NOMO-1 treated with dmso at 0.1 percent for 144 hours (cell line): ENCODE results near the gene TMPRSS6.

Experiments used
- DNase-seq: peaks from one replicate; lab custom pipeline; 2025; ENCODE audit not compliant: unreplicated experiment; lab: John Stamatoyannopoulos, UW

The TMPRSS6 gene

GRCh38 chr22:37109242-37109917, at the start of gene TMPRSS6:
Gene TMPRSS6 (minus strand): TSS chr22:37109713. CDS start chr22:37103417, 6,296 bp downstream.
- no peak for DNase-seq

GRCh38 chr22:37158963-37159290, 49.4 kb upstream of the TMPRSS6 start:
- no peak for DNase-seq

- no peak for DNase-seq
Measured at GRCh38 chr22:37157516-37158285, 48.2 kb upstream of the TMPRSS6 start.

GRCh38 chr22:37156686-37157435, 47.3 kb upstream of the TMPRSS6 start:
- no peak for DNase-seq

- DNase-seq: no peak
Measured at GRCh38 chr22:37155971-37156370, 46.5 kb upstream of the TMPRSS6 start.

GRCh38 chr22:37154925-37155712, 45.6 kb upstream of the TMPRSS6 start:
- no peak for DNase-seq

GRCh38 chr22:37153901-37154300, 44.4 kb upstream of the TMPRSS6 start:
- DNase-seq: no peak

GRCh38 chr22:37151401-37151800, 41.9 kb upstream of the TMPRSS6 start:
- no peak for DNase-seq

- DNase-seq: no peak
Measured at GRCh38 chr22:37150701-37151100, 41.2 kb upstream of the TMPRSS6 start.

- no peak for DNase-seq
Measured at GRCh38 chr22:37148742-37149665, 39.5 kb upstream of the TMPRSS6 start.

GRCh38 chr22:37148031-37148651, 38.6 kb upstream of the TMPRSS6 start:
- DNase-seq: no peak

- no peak for DNase-seq
Measured at GRCh38 chr22:37147186-37147990, 37.9 kb upstream of the TMPRSS6 start.

- no peak for DNase-seq
Measured at GRCh38 chr22:37146507-37147180, 37.1 kb upstream of the TMPRSS6 start.

GRCh38 chr22:37146051-37146385, 36.5 kb upstream of the TMPRSS6 start:
- no peak for DNase-seq

GRCh38 chr22:37145180-37146050, 35.9 kb upstream of the TMPRSS6 start:
- DNase-seq: no peak

GRCh38 chr22:37144180-37144554, 34.7 kb upstream of the TMPRSS6 start:
- DNase-seq: no peak

- no peak for DNase-seq
Measured at GRCh38 chr22:37141971-37142370, 32.5 kb upstream of the TMPRSS6 start.
